ENCODE data around the gene VSIG8. TPM values are rescaled to one million over a fixed set of nuclear protein-coding genes. Genes with fewer than 3 reads are reported as not detected.

Gene VSIG8
- total RNA-seq, 6 experiments from 2014 or later: not detected

DNA sequence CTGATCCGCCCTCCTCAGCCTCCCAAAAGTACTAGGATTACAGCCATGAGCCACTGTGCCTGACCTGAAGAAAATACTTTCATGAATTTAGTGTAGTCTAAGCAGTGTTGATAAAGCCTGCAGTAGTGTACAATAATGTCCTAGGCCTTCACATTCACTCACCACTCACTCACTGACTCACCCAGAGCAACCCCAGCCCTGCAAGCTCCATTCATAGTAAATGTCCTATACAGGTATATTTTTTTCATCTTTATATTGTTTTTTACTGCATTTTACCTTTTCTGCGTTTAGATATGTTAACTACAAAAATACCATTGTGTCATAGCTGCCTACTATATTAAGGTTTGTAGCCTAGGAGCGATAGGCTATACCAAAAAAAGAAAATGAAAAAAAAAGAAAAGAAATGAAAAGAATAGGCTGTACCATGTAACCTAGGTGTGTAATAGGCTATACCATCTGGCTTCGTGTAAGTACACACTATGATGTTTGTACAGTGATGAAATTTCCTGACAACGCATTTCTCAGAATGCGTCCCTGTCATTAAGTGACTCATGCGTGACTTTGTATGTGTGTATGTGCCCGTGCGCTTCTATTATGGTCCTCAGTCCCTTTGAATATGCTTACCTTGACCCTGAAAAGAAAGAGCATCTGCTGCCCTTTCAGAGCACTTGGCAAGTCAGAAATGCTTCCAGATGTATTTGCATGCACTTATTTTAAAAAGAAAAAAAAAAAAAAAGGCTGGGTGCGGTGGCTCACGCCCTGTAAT lies 45.0 kb downstream of the VSIG8 start:
- H3K4me1 Mint-ChIP-seq (ENCODE audit: low read depth): peaks cover 17% of the 10 kb centered on the region
- H3K27ac Mint-ChIP-seq: no peak overlapping the region
- TF ChIP-seq, protein P1, sequence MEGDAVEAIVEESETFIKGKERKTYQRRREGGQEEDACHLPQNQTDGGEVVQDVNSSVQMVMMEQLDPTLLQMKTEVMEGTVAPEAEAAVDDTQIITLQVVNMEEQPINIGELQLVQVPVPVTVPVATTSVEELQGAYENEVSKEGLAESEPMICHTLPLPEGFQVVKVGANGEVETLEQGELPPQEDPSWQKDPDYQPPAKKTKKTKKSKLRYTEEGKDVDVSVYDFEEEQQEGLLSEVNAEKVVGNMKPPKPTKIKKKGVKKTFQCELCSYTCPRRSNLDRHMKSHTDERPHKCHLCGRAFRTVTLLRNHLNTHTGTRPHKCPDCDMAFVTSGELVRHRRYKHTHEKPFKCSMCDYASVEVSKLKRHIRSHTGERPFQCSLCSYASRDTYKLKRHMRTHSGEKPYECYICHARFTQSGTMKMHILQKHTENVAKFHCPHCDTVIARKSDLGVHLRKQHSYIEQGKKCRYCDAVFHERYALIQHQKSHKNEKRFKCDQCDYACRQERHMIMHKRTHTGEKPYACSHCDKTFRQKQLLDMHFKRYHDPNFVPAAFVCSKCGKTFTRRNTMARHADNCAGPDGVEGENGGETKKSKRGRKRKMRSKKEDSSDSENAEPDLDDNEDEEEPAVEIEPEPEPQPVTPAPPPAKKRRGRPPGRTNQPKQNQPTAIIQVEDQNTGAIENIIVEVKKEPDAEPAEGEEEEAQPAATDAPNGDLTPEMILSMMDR (IDR thresholded peaks at IDR 0.05): no peak
- no peaks in the 10 kb centered on the region for H3K9me3 Mint-ChIP-seq
- peaks cover 14% of the 10 kb centered on the region for H3K27me3 Mint-ChIP-seq (ENCODE audit: insufficient read depth)
- no peaks in the 10 kb centered on the region for H3K36me3 Mint-ChIP-seq (ENCODE audit: low read depth)
- no peak overlapping the region for H3K4me3 Mint-ChIP-seq
- DNase-seq: no peak

DNA sequence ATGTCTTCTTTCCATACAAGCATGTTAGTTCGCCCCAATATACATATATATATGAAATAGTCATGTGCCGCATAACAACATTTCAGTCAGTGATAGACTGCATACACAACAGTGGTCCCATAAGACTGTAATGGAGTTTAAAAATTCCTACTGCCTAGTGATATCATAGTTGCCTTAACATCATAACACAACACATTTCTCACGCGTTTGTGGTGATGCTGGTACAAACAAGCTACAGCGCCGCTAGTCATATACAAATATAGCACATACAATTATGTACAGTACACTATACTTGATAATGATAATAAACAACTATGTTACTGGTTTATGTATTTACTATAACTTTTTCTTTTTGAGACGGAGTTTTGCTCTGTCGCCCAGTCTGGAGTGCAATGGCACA lies 46.5 kb downstream of the VSIG8 start:
- no peak for DNase-seq
- peaks cover 11% of the 10 kb centered on the region for H3K27me3 Mint-ChIP-seq (ENCODE audit: insufficient read depth)
- no peak overlapping the region for H3K27ac Mint-ChIP-seq
- no peaks in the 10 kb centered on the region for H3K36me3 Mint-ChIP-seq (ENCODE audit: low read depth)
- no peaks in the 10 kb centered on the region for H3K9me3 Mint-ChIP-seq
- TF ChIP-seq, protein P1 (IDR thresholded peaks at IDR 0.05): no peak
- peaks cover 10% of the 10 kb centered on the region for H3K4me1 Mint-ChIP-seq (ENCODE audit: low read depth)
- H3K4me3 Mint-ChIP-seq: no peak overlapping the region

DNA sequence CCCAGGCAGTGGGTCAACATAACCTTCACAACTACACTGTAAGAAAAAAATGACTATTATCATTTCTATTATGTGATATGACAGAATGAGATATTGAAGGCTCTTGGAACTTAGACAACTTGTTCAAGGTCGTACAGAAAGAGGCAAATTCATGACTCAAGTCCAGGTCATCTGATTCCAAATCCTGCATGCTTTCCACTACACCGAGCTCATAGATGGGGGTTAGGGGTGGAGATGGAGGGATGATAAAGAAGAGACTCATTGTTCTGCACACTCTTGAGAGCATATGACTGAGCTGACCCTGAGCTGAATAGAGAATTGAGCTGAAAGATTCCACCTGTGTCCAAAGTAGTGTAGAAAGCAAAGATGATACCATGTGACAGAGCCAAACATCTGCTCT lies 57.5 kb downstream of the VSIG8 start:
- TF ChIP-seq, protein P1 (IDR thresholded peaks at IDR 0.05): no peak
- H3K27ac Mint-ChIP-seq: no peak overlapping the region
- DNase-seq: peak; percentile 20
- H3K27me3 Mint-ChIP-seq (ENCODE audit: insufficient read depth): peaks cover 4% of the 10 kb centered on the region
- H3K4me3 Mint-ChIP-seq: no peak overlapping the region
- H3K36me3 Mint-ChIP-seq (ENCODE audit: low read depth): no peaks in the 10 kb centered on the region
- peaks cover 42% of the 10 kb centered on the region for H3K4me1 Mint-ChIP-seq (ENCODE audit: low read depth)
- no peaks in the 10 kb centered on the region for H3K9me3 Mint-ChIP-seq

Small RNA genes lying within 50 kb of the gene (microRNA-seq; reads per million reads assigned to microRNA genes)
- not detected for gene MIR4259

Other genes starting within 250 kb of the VSIG8 start
- not detected for gene CRP, start 148.1 kb downstream of the VSIG8 start, total RNA-seq (2021; fragmentation: NEBNext Ultra II Directional; extraction: Animal tissue kit (Norgen Biotek cat#: 25700))
- 10 to 100 TPM; 23.3 to 26.3 (median 23.5) TPM for gene DUSP23, start 81.7 kb downstream of the VSIG8 start, total RNA-seq (2021; fragmentation: NEBNext Ultra II Directional; extraction: Animal tissue kit (Norgen Biotek cat#: 25700))
- gene FCRL6, start 60.3 kb downstream of the VSIG8 start, total RNA-seq (2021; fragmentation: NEBNext Ultra II Directional; extraction: Animal tissue kit (Norgen Biotek cat#: 25700)): not detected
- under 1 TPM; 0.09 to 0.99 (median 0.40) TPM for gene SLAMF8, start 35.8 kb downstream of the VSIG8 start, total RNA-seq (2021; fragmentation: NEBNext Ultra II Directional; extraction: Animal tissue kit (Norgen Biotek cat#: 25700))
- 1 to 10 TPM in 4 of 6 experiments, under 1 TPM in 2; 0.94 to 2.5 (median 1.2) TPM for gene CFAP45, start 37.5 kb upstream of the VSIG8 start, total RNA-seq (2021; fragmentation: NEBNext Ultra II Directional; extraction: Animal tissue kit (Norgen Biotek cat#: 25700))
- gene TAGLN2, start 62.9 kb upstream of the VSIG8 start, total RNA-seq (2021; fragmentation: NEBNext Ultra II Directional; extraction: Animal tissue kit (Norgen Biotek cat#: 25700)): 100 to 1,000 TPM; 560 to 914 (median 815) TPM
- gene IGSF9, start 83.0 kb upstream of the VSIG8 start, total RNA-seq (2021; fragmentation: NEBNext Ultra II Directional; extraction: Animal tissue kit (Norgen Biotek cat#: 25700)): not detected
- under 1 TPM in 3 of 6 experiments, not detected in 3; 0.41 to 0.51 (median 0.46) TPM for gene SLAMF9, start 91.6 kb upstream of the VSIG8 start, total RNA-seq (2021; fragmentation: NEBNext Ultra II Directional; extraction: Animal tissue kit (Norgen Biotek cat#: 25700))
- 1 to 10 TPM; 6.7 to 8.4 (median 7.7) TPM for gene PIGM, start 169.3 kb upstream of the VSIG8 start, total RNA-seq (2021; fragmentation: NEBNext Ultra II Directional; extraction: Animal tissue kit (Norgen Biotek cat#: 25700))
- gene KCNJ10, start 207.5 kb upstream of the VSIG8 start, total RNA-seq (2021; fragmentation: NEBNext Ultra II Directional; extraction: Animal tissue kit (Norgen Biotek cat#: 25700)): not detected
- gene KCNJ9, start 218.9 kb upstream of the VSIG8 start, total RNA-seq (2021; fragmentation: NEBNext Ultra II Directional; extraction: Animal tissue kit (Norgen Biotek cat#: 25700)): not detected
- 10 to 100 TPM in 5 of 6 experiments, 1 to 10 TPM in 1; 9.6 to 12.9 (median 11.2) TPM for gene IGSF8, start 236.0 kb upstream of the VSIG8 start, total RNA-seq (2021; fragmentation: NEBNext Ultra II Directional; extraction: Animal tissue kit (Norgen Biotek cat#: 25700))

Data from HFFc6 (cell line).